ENCODE data around the gene PRKG1.

PRKG1 gene

DNA sequence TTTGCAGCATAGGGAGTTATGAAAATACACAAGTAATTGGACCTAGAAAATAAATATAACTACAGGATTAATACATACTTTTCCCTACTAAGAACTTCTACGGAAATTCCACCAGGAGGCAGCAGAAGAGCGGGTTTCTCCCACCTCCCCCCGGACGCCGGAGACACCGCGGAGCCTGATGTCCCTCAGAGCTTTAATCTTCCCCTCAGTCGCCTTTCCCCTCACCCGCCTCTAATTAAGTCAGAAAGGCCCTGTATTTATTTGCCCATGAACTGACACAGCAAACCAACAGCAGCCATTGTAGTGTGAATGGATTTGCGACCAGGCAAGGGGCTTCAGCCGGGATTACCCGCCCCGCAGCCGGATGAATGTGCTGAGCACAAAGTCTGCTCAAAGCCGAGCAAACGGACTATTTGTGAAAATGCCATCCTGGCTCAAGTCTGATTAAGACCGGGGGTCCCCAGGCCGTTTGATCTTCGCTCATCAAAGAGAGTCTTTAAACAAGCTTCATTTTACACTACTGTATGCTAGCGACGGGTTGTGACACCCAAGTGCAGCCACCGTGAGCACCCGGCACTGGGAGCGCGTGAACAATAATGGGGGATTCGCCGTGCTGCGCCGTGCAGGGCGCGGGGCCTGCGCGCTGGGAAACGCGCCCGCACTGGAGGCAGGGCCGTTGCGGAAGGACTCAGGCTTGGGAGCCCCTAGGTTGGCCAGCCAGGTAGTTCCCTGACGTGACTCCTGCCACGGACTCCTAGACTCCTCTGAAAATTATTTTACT, 1234.2 kb downstream of the PRKG1 start:
- DNase-seq (ENCODE audit: low read depth, low spot score), result peak; percentile 89

DNA sequence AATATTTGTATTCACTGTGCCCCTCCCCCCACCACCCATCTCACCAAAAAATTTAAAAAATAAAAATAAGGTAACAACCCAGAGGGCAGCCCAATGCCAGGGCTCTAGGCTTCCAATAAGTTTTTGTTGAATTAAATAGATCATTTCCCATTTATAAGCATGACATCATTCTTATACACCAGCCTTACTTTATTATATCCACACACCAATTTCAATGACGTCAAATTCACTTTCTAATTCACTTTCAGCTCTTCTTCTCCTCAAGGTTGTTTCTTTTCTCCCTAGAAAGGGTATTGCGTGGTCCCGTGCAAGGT, 1238.6 kb downstream of the PRKG1 start:
- no peak for DNase-seq (ENCODE audit: low read depth, low spot score)

DNA sequence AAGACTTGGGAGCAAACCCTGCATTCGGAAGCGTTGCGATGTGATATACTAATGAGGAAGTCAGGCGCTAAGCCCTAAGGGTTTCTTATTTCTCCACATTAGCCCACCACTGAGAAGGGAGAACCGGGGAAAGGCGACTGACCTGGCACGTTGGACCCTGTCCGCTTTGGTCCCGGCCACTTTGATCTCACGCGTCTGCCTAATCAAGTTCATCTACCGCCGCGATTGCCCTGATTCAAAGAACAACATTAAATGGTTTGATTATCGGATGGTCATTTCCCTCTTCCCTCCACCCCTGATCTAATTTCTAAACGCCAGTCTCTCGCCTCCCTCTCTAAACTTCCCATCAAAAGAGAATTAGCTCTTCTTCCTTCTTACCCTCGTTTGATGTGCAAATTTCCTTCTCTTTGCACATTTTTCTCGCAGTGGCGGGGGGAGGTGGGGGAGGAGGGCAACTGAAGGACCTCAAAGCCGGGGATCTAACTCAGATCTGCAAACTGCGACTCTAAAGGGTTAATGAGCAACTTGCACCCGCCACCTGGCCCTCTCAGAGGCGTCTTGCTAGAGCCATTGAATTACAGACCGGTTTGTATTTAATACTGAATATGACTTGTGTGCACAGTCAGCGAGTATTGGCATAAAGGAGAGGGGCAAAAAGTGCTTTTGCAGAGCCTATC, 1239.1 kb downstream of the PRKG1 start:
- peak; percentile 39 for DNase-seq (ENCODE audit: low read depth, low spot score)

DNA sequence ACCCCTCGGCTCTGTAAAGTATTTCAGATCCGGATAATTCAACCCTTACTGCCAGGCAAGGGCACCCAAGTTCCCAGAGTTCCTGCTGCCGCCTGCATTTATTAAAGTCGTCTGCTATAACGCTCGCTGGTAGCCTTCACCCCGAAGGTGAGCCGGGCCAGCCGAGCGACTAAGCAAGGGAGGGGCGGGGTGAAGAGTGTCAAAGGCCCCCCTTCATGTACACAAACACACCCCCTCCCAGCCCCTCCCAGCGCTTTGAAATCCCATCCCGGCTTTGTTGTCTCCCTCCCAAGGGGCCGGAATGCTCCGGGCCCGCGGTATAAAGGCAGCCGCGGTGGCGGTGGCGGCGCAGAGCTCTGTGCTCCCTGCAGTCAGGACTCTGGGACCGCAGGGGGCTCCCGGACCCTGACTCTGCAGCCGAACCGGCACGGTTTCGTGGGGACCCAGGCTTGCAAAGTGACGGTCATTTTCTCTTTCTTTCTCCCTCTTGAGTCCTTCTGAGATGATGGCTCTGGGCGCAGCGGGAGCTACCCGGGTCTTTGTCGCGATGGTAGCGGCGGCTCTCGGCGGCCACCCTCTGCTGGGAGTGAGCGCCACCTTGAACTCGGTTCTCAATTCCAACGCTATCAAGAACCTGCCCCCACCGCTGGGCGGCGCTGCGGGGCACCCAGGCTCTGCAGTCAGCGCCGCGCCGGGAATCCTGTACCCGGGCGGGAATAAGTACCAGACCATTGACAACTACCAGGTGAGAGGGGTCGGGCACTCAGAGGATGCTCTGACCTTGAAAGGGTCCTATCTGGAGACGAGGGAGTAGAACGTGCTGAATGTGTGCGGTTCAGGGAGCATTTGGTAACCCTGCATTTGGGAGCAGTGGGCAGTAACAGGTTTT, 1239.9 kb downstream of the PRKG1 start, which contains the start of gene DKK1:
Gene DKK1 (plus strand): TSS at position 349 of the 889 bp plus-strand sequence. CDS start 154 bp downstream, at position 503.
- DNase-seq (ENCODE audit: low read depth, low spot score), result peak; percentile 92

DNA sequence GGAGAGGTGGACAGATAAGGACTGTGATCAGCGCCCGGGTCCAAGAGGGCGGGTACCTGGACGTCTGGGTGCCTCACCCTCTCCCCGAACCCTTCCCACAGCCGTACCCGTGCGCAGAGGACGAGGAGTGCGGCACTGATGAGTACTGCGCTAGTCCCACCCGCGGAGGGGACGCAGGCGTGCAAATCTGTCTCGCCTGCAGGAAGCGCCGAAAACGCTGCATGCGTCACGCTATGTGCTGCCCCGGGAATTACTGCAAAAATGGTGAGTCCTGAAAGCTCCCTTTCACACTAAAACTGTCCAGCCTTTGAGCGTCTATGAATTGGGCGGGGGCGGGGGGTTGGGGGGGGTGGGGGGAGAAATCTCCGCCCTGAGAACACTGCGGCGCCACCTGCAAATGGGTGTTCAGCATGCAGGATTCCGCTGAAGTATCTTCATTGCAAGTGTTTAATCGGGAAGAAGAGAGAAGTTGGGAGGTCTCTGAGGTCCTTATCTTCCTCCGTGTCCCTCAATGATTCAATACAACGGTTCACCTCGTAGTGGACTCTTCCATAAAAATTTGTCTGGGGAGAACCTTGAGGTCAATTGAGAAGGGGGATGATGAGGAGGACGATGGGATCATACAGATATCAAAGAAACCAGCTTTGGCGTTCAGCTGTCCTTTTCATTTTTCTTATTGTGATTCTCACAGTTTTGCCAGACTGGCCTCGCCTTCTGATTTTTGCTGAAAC, 1240.7 kb downstream of the PRKG1 start:
- DNase-seq (ENCODE audit: low read depth, low spot score), result peak; percentile 70

DNA sequence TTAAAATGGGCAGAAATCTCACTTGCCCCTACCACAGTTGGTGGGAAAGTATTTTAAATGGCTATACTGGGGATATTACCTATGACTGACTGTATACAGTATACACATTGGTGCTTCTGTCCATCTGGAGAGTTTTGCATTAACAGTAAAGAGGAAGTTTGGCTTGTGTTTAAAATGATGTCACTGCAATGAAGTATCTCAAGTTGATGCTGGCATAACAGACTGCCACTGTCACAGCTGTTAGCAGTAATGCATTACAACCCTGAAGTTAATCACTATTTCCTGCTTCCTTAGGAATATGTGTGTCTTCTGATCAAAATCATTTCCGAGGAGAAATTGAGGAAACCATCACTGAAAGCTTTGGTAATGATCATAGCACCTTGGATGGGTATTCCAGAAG, 1241.7 kb downstream of the PRKG1 start:
- no peak for DNase-seq (ENCODE audit: low read depth, low spot score)

DNA sequence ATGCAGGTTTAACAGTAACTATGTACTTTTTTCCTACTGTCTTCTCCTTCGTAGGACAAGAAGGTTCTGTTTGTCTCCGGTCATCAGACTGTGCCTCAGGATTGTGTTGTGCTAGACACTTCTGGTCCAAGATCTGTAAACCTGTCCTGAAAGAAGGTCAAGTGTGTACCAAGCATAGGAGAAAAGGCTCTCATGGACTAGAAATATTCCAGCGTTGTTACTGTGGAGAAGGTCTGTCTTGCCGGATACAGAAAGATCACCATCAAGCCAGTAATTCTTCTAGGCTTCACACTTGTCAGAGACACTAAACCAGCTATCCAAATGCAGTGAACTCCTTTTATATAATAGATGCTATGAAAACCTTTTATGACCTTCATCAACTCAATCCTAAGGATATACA, 1242.2 kb downstream of the PRKG1 start:
- DNase-seq (ENCODE audit: low read depth, low spot score), result no peak

DNA sequence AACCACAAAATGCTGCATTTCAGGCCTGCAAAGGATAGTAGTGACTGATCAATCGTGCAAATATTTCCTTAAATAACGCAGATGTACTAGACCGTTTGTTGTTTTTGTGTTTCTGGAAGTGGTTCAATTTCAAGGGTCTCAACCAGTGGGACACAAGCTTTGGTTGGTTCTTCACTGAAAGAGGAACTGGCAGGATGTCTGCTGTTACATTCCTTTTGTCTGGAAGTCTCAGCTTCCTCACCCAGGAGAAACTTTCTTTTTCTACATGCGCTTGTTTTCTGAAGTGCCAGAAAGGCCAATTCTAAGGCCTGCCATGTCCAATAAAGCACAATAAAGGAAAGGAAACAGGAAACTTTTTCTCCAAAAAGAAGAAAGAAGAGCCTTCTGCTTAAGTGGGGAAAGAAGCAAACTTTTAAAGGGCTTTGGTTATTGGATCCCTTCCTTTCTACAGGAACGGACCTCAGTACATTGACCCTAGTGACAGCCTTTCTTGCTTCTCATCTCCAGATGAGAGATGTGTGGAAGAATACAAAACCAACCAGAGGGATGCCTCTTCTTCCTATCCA, 1243.9 kb downstream of the PRKG1 start:
- DNase-seq (ENCODE audit: low read depth, low spot score), result peak; percentile 63

DNA sequence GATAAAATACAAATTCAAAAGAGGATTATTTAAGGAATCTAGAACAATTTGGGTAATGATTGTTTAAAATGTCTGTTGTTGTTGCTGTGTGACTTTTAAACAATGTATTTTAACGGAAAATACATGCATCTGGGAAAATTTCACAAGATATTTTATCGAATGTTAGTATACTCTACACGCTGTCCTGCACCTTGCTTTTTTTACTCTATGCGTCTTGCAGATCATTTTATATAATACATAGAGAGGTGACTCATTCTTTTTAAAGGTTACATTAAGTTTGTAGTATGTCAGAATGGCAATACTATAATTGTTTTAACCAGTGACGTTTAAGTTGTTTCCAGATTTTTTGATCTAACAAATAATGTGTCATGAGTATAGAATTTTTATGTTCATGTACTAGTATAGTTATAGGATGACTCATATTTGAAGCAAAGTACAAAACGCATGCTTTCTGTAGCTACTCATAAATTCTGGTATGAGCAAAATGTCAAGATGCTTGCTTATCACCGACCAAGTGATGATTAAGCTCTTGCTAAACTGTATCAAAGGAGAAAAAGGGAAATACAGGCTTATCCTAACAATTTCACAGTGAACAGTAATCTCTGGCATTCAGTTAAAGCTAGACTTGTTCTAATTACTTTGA, 1244.7 kb downstream of the PRKG1 start:
- peak; percentile 74 for DNase-seq (ENCODE audit: low read depth, low spot score)

DNA sequence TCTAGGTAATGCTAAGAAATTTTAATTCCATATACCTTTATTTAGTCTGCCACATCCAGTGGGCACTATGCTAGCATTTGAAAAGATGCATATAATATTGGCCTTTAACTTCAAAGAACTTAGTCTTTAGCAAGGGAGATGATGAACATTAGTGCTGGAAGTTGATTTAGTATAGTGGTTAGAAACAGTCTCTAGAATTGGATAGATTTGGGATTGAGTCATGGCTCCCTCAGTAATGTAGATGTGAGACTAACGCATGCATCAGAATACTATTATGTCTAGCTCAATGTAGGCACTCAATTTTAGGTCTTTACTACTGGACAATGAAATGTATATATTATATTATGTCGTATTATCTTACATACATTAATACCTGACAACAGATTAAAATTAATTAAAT, 1245.6 kb downstream of the PRKG1 start:
- peak; percentile 23 for DNase-seq (ENCODE audit: low read depth, low spot score)

DNA sequence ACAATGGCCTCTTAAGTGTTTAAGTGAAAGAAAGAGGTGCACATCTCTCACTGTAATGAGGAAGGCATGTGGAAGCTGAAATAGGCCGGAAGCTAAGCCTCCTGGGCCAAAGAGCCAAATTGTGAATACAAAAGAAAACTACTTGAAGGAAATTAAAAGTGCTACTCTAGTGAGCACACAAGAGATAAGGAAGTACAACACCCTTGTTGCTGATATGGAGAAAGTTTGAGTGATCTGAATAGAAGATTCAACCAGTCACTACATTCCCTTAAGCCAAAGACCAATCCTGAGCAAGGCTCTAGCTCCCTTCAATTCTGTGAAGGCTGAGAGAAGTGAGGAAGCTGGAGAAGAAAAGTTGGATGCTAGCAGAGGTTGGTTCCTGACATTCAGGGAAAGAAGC, 1248.0 kb downstream of the PRKG1 start:
- DNase-seq (ENCODE audit: low read depth, low spot score), result no peak

DNA sequence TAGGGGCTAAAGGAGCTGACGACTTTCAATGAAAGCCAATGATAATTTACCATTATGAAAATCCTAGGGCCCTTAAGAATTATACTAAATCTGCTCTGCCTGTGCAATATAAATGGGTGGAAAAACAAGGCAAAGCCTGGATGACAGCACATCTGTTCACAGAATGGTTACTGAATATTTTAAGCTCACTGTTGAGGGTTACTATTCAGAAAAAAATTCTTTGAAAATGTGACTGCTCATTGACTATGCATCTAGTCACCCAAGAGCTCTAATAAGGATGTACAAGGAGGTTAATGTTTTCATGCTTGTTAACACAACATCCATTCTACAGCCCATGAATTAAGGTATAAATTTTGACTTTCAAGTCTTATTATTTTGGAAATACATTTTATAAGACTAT, 1248.6 kb downstream of the PRKG1 start:
- no peak for DNase-seq (ENCODE audit: low read depth, low spot score)

DNA sequence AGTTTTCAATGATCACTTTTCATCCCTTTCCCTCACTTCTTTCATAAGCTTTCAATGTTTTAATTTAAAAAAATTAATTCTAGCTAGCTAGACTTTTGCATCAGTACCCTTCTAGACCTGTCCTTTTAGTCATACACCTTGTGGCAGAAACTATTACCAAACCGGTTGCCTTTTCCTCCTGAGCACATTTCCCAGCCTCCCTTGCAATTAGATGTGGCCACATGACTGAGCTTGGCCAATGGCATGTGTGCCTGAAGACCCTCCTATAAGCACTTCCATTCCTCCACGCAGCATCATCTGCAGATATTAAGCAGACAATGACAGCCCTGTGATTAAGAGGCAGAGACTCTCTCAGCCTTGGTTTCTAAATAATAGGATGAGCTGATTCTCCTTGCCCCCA, 1252.1 kb downstream of the PRKG1 start:
- no peak for DNase-seq (ENCODE audit: low read depth, low spot score)

DNA sequence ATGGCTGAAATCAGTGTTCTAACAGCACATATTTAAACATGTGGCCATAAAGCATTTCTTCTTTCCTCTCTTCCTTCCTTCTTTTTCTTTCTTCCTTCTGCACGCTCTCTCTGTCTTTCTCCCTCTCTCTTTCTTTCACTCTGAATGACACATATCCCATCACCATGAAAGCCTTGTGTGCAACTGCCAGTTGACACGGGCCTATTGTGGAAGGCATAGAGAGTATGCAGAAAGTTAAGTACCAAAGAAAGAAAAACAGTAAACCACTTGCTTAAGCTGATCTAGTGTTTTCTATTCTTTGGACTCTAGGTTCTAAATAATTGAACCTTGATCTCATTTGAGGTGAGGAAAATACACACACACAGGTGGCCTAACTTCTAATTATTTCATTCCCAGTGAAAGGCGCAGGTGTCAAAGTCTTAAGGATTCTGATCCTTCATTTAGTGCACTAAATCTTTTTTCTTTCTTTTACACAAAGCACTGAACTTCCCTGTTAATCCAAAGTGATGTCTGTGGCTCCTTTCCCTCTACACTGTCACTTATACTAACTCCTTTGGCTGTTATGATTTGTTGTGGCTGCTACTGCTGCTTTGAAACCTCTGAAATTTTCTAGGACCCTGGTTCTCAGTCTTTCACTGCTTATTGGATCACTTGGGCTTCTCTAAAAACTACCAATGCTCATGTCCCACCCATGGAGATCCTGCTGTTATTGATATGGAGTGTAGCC, 1257.5 kb downstream of the PRKG1 start:
- DNase-seq (ENCODE audit: low read depth, low spot score), result no peak

DNA sequence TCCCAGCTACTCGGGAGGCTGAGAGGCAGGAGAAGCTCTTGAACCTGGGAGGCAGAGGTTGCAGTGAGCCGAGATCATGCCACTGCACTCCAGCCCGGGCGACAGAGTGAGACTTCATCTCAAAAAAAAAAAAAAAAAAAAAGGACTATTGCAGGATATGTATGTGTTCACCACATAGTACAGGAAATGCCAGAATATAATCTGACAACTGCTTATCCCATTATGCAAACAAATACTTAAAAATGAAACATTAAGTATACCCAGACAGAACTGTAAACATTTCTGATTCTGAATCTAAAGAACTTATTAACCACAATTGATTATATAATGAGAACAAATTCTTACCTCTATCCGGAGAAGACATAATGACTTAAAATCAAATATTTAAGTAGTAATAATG, 1258.5 kb downstream of the PRKG1 start:
- no peak for DNase-seq (ENCODE audit: low read depth, low spot score)

DNA sequence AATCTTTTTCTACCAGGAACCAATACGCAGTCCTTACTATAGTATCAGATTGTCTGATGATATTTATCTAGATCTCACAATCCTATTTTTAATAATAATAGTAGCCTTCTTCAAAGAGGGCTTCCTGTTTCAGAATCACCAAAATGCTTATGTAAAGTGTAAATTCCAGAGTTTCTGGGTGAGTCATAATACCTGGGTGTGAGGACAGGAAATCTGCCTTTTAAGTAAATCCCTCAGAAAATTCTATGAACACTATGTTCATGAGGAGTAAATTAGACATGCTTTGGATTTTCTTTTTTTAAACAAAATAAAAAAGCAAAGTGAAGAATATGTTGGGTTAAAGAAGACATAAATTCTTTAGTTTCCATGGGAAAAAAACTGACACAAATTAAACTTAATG, 1260.3 kb downstream of the PRKG1 start:
- peak; percentile 22 for DNase-seq (ENCODE audit: low read depth, low spot score)

DNA sequence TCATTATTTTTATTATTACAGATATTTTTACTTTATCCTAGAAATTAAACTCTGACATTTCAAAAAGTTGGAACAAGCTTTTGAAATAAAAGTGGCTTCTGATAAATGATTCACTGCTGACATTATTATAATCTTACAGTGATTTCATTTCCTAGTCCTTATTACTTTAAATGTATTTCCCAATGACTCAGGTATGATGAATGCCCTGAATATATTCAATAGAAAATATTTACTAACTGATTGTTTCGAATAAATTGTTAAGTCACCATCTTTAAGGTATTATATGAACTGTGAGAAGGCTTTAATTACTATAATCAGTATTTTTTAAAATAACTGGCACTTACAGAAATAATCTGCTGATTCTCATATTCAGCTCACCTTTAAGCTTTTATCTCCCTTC, 1261.4 kb downstream of the PRKG1 start:
- no peak for DNase-seq (ENCODE audit: low read depth, low spot score)

DNA sequence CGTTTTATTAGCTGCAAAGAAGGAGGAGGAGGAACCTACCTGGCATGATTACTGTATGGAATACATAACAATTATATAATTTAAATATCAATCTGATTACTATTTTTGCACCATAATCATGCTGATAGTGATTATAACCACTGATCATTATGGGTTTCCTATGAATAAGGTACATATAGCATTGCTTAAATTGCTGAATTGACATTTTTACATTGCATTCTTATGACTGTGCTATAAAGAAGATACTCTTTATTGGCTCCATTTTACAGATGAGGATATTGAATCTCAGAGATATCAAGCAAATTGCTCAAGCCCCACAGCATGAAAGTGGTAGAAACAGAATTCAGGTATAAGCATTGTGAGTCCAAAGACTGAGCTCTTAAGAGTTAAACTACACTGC, 1262.9 kb downstream of the PRKG1 start:
- no peak for DNase-seq (ENCODE audit: low read depth, low spot score)

DNA sequence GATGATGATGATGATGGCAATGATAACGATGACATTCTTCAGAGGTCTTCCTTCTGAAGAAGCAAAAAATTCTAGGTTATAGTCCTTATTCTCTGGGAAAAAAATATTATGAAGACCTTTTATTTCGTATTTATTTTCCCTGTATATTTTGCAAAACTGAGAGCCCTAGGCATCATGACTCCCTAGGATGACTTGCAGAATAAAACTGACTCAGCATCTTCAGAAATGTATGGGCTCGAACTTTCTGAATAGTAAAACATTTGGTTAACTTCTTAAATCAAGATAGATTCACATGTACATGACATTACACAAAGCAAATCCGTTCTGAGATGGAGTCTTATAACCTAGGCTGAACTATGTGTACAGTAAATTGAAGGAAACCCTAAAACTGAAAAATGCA, 1269.2 kb downstream of the PRKG1 start:
- DNase-seq (ENCODE audit: low read depth, low spot score), result no peak
